PC-3 (cell line): ENCODE measurements around the gene TPCN2. TPM values are rescaled to one million over a fixed set of nuclear protein-coding genes. Genes with fewer than 3 reads are reported as not detected.

Source experiments
- ATAC-seq: fragments of 200-7000 bp; cut with Tn5 transposase; 2 replicates; pipeline ENCODE4 v1.9.1; 2020; ENCODE audit warnings: mild to moderate bottlenecking, moderate library complexity
- BruUV-seq: library from RNA; stranded (reverse); fragments of 400-500 nt; replicated peaks from 2 replicates; lab custom pipeline; 2021; lab: Mats Ljungman, UMichigan
- CTCF ChIA-PET: fragments of 300-600 bp; sonication (Branson Sonifier 250); formaldehyde crosslinking; loops from one replicate; lab custom pipeline; 2022; ENCODE audit warnings: antibody characterized with exemption; lab: Charles Lee
- POLR2A ChIA-PET: fragments of 300-600 bp; sonication (Branson Sonifier 250); formaldehyde crosslinking; loops from one replicate; lab custom pipeline; 2022; ENCODE audit warnings: antibody characterized with exemption; ENCODE audit not compliant: unreplicated experiment; lab: Charles Lee
- DNase-seq: peaks from one replicate; pipeline ENCODE4 v3.0.0-alpha.2; 2015
- H2AFZ ChIP-seq: fragments of 300-600 bp; sonication (generic); 2 replicates; pipeline ENCODE4 v1.6.0; 2016; ENCODE audit warnings: antibody characterized with exemption, low read length
- H3F3A ChIP-seq: fragments of 300-600 bp; sonication (generic); one replicate; pipeline ENCODE4 v1.6.0; 2017; ENCODE audit warnings: antibody characterized with exemption, low read length, control low read depth, mild to moderate bottlenecking; ENCODE audit not compliant: unreplicated experiment
- H3K27ac ChIP-seq: fragments of 300-600 bp; sonication (generic); 2 replicates; pipeline ENCODE4 v1.5.1; 2016; ENCODE audit warnings: mild to moderate bottlenecking, low read length
- H3K27me3 ChIP-seq: fragments of 300-600 bp; sonication (generic); 2 replicates; pipeline ENCODE4 v1.6.1; 2016; ENCODE audit warnings: low read length, mixed read lengths
- H3K36me3 ChIP-seq: fragments of 300-600 bp; sonication (generic); 2 replicates; pipeline ENCODE4 v1.6.1; 2016; ENCODE audit warnings: low read depth, mixed run types, low read length, mixed read lengths
- H3K4me1 ChIP-seq: fragments of 300-600 bp; sonication (generic); 2 replicates; pipeline ENCODE4 v1.5.1; 2016; ENCODE audit warnings: low read length; ENCODE audit not compliant: insufficient read depth
- H3K4me2 ChIP-seq: fragments of 300-600 bp; sonication (generic); 2 replicates; pipeline ENCODE4 v1.6.0; 2016; ENCODE audit warnings: low read length
- H3K4me3 ChIP-seq: fragments of 300-600 bp; sonication (generic); 2 replicates; pipeline ENCODE4 v1.5.1; 2016; ENCODE audit warnings: mild to moderate bottlenecking, low read length, mixed read lengths
- H3K79me2 ChIP-seq: fragments of 300-600 bp; sonication (generic); 2 replicates; pipeline ENCODE4 v1.6.1; 2017; ENCODE audit warnings: low read length, mixed read lengths
- H3K9ac ChIP-seq: fragments of 300-600 bp; sonication (generic); 2 replicates; pipeline ENCODE4 v1.6.0; 2016; ENCODE audit warnings: mild to moderate bottlenecking, low read length
- H3K9me2 ChIP-seq: fragments of 300-600 bp; sonication (generic); replicated peaks from 2 replicates; pipeline ENCODE4 v1.6.1; 2016; ENCODE audit warnings: mixed run types, low read length, mixed read lengths
- H3K9me3 ChIP-seq: fragments of 300-600 bp; sonication (generic); 2 replicates; pipeline ENCODE4 v1.6.1; 2016; ENCODE audit warnings: low read length, mixed read lengths
- H4K20me1 ChIP-seq: fragments of 300-600 bp; sonication (generic); 2 replicates; pipeline ENCODE4 v1.6.1; 2016; ENCODE audit warnings: low read length, mixed read lengths
- EZH2 ChIP-seq: fragments of 300-600 bp; sonication (generic); IDR thresholded peaks from one replicate; pipeline ENCODE4 v1.6.1; 2017; ENCODE audit warnings: antibody characterized with exemption, mild to moderate bottlenecking, low read length; ENCODE audit not compliant: unreplicated experiment
- EZH2phosphoT487 ChIP-seq: fragments of 300-600 bp; sonication (generic); IDR thresholded peaks from 2 replicates; pipeline ENCODE4 v1.6.1; 2018; ENCODE audit warnings: mild to moderate bottlenecking, antibody characterized with exemption, low read length, borderline replicate concordance
- intact Hi-C: fragments of 100-400 bp; cut with micrococcal nuclease; formaldehyde crosslinking; loops from 2 replicates; pipeline ENCODE4 v1.9.0; 2023
- total RNA-seq: library from RNA; depleted of rRNA; stranded (reverse); fragments of >200 nt; gene quantifications from 2 replicates; pipeline ENCODE4 v1.2.3, GENCODE V29; 2014
- TF ChIP-seq, protein P1 (sequence below): fragments of 300-600 bp; sonication (generic); conservative IDR thresholded peaks from 2 replicates; pipeline ENCODE4 v1.5.1; 2017; ENCODE audit warnings: antibody characterized with exemption, low read depth, mild to moderate bottlenecking, low read length

The TPCN2 gene
- total RNA-seq, 1 experiment from 2014 or later: 13.0 TPM

DNA sequence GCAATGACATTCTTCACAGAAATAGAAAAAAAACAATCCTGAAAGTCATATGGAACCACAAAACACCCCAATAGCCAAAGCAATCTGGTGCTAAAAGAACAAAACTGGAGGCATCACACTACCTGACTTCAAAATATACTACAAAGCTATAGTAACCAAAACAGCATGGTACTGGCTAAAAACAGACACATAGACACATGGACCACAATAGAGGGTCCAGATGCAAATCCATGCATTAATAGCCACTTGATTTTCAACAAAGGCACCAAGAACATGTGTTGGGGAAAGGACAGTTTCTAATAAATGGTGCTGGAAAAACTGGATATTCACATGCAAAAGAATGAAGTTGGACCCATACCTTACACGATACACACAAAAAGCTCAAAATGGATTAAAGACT, 79.2 kb downstream of the TPCN2 start:
- no peak overlapping the region for H2AFZ ChIP-seq
- no peak overlapping the region for H3K9ac ChIP-seq
- no peaks in the 10 kb centered on the region for H3K79me2 ChIP-seq
- TF ChIP-seq EZH2phosphoT487 (no peak), EZH2 (no peak)
- TF ChIP-seq, protein P1, sequence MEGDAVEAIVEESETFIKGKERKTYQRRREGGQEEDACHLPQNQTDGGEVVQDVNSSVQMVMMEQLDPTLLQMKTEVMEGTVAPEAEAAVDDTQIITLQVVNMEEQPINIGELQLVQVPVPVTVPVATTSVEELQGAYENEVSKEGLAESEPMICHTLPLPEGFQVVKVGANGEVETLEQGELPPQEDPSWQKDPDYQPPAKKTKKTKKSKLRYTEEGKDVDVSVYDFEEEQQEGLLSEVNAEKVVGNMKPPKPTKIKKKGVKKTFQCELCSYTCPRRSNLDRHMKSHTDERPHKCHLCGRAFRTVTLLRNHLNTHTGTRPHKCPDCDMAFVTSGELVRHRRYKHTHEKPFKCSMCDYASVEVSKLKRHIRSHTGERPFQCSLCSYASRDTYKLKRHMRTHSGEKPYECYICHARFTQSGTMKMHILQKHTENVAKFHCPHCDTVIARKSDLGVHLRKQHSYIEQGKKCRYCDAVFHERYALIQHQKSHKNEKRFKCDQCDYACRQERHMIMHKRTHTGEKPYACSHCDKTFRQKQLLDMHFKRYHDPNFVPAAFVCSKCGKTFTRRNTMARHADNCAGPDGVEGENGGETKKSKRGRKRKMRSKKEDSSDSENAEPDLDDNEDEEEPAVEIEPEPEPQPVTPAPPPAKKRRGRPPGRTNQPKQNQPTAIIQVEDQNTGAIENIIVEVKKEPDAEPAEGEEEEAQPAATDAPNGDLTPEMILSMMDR: no peak
- H3K36me3 ChIP-seq: no peaks in the 10 kb centered on the region
- H3F3A ChIP-seq: peaks cover 6% of the 10 kb centered on the region
- ChIA-PET CTCF (no interaction called here), POLR2A (no interaction called here)
- no TSS peak for BruUV-seq
- H3K27ac ChIP-seq: no peak overlapping the region
- no peaks in the 10 kb centered on the region for H3K27me3 ChIP-seq
- no peak for ATAC-seq
- peaks cover 32% of the 10 kb centered on the region for H3K4me1 ChIP-seq
- no peaks in the 10 kb centered on the region for H3K9me2 ChIP-seq
- intact Hi-C loops: loop anchor here (10.0 kb wide), 1 partner anchor 317 kb away; no protein-coding TSS in a partner anchor
- no peak overlapping the region for H3K4me2 ChIP-seq
- no peaks in the 10 kb centered on the region for H3K9me3 ChIP-seq
- H4K20me1 ChIP-seq: no peaks in the 10 kb centered on the region
- no peak overlapping the region for H3K4me3 ChIP-seq
- DNase-seq: no peak

DNA sequence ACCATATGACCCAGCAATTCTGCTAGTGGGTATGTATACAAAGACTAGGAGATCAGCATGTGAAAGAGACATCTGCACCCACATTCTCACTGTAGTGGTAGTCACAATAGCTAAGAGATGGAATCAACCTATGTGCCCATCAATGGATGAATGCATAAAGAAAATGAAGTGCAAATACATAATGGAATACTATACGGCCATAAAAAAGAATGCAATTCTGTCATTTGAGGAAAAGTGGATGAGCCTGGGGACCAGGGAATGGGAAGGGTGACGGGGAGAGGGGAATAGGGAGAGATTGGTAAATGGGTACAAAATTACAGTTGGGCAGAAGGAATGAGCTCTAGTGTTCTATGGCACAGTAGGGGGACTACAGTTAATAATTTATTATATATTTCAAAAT, 80.3 kb downstream of the TPCN2 start:
- Histone ChIP-seq H3K4me2 (no peak overlapping the region), H3K9me2 (no peaks in the 10 kb centered on the region), H3K9me3 (no peaks in the 10 kb centered on the region), H3F3A (peaks cover 3% of the 10 kb centered on the region), H2AFZ (no peak overlapping the region), H3K79me2 (no peaks in the 10 kb centered on the region), H3K9ac (no peak overlapping the region), H3K27me3 (no peaks in the 10 kb centered on the region), H3K4me3 (no peak overlapping the region), H3K4me1 (peaks cover 20% of the 10 kb centered on the region), H4K20me1 (no peaks in the 10 kb centered on the region), H3K27ac (no peak overlapping the region), H3K36me3 (no peaks in the 10 kb centered on the region)
- DNase-seq: no peak
- intact Hi-C loops: loop anchor here (10.0 kb wide), 1 partner anchor 316 kb away; no protein-coding TSS in a partner anchor
- TF ChIP-seq EZH2phosphoT487: no peak
- no peak for ATAC-seq
- no TSS peak for BruUV-seq
- ChIA-PET POLR2A (no interaction called here), CTCF (no interaction called here)

DNA sequence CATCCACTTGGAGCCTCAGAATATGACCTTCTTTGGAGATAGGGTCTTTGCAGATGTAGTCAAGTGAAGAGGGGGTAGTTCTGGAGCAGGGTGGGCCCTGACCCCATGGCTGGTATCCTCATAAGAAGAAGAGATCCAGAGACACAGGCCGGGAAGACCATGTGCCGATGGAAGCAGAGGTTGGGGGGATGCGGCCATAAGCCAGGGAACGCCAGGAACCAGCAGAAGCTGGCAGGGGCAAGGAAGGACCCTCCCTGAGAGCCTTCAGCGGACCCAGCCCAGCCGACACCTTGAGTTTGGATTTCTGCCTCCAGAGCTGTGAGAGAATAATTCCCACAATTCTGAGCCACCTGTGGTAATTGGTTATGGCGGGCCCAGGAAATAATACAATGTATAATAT, 80.9 kb downstream of the TPCN2 start:
- Histone ChIP-seq H2AFZ (no peak overlapping the region), H3K4me3 (no peak overlapping the region), H3K27ac (no peak overlapping the region), H4K20me1 (no peaks in the 10 kb centered on the region), H3F3A (no peaks in the 10 kb centered on the region), H3K4me1 (peaks cover 17% of the 10 kb centered on the region), H3K79me2 (no peaks in the 10 kb centered on the region), H3K4me2 (no peak overlapping the region), H3K9me3 (no peaks in the 10 kb centered on the region), H3K9ac (no peak overlapping the region), H3K36me3 (no peaks in the 10 kb centered on the region), H3K9me2 (no peaks in the 10 kb centered on the region), H3K27me3 (no peaks in the 10 kb centered on the region)
- intact Hi-C loops: loop anchor here (10.0 kb wide), 1 partner anchor 315 kb away; no protein-coding TSS in a partner anchor
- ChIA-PET POLR2A (no interaction called here), CTCF (no interaction called here)
- DNase-seq (no peak), ATAC-seq (no peak)
- no peak for TF ChIP-seq EZH2
- TF ChIP-seq EZH2phosphoT487: no peak
- TF ChIP-seq, protein P1: no peak
- no TSS peak for BruUV-seq
